GM21717 (cell line): ENCODE results near the gene CPVL.
"Not testable (repeated sequence)": the region's sequence is repeated elsewhere in the genome, so short reads cannot be mapped to it uniquely, and the experiment has no call there.

ENCODE experiments used
- ATAC-seq: cut with Tn5 transposase; IDR thresholded peaks from one replicate; pipeline ENCODE4 v1.9.1; 2021; ENCODE audit warnings: mild to moderate bottlenecking, moderate library complexity; ENCODE audit not compliant: unreplicated experiment

The CPVL gene

DNA sequence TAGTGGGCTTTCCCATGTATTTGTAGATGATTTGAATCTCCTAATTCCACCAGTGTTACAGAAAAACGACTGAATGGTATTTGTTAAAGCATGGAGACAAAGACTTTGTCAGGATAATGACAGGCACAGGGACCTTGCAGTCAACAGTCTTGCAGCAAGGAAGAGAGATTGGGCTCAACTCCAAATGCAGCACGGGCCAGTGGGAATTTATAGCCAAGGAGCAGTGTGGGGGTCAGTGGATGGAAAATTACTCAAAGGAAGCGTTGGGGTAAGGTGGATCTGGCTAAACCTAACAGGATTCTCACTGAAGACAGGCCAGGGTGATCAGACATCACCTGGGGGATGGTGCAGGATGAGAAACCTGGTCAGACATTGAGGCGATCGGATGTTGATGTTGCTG lies 24.3 kb downstream of the CPVL start:
- ATAC-seq: no peak

- ATAC-seq: no peak
Measured at GRCh38 chr7:29120955-29121354, 25.4 kb downstream of the CPVL start.

- ATAC-seq: no peak
Measured at GRCh38 chr7:29119538-29119937, 26.8 kb downstream of the CPVL start.

DNA sequence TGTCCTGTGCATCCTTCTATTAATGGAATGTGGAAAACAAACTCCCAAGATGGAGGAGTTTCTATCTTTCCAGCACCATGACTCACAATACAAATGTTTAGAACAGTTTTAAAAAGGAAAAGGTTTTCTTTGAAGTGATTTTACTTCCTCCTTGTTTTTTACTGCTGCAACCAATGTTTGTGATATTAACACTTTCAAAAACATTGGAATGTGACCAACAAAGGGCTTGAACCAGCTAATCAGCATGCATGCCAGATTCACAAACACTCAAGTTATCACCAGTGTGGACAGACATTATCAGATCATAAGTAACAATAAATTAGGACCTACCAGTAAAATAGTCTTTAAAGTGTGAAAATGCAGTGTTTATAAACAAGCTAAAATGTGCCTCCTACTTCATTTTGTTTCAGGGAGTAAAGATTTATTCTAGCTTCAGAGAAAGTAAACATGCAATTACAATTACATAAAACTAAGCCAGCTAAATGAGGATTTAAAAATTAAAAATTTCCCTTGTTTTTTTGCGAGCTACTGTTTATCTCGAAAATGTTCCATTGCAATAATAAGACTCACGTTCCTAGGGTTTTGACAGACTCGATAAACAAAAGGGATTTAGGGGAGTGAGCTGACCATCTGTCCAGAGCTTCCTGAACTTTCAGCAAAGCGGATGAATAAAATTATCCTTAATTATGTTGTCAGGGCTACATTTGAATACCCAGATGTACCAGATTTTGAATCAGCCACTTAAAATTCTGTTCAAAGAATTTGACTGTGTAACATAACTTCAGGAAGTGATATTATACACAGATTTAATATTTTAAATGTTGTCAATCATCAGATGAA lies 29.8 kb downstream of the CPVL start:
- no peak for ATAC-seq

- ATAC-seq: no peak
Measured at GRCh38 chr7:29115753-29116152, 30.6 kb downstream of the CPVL start.

DNA sequence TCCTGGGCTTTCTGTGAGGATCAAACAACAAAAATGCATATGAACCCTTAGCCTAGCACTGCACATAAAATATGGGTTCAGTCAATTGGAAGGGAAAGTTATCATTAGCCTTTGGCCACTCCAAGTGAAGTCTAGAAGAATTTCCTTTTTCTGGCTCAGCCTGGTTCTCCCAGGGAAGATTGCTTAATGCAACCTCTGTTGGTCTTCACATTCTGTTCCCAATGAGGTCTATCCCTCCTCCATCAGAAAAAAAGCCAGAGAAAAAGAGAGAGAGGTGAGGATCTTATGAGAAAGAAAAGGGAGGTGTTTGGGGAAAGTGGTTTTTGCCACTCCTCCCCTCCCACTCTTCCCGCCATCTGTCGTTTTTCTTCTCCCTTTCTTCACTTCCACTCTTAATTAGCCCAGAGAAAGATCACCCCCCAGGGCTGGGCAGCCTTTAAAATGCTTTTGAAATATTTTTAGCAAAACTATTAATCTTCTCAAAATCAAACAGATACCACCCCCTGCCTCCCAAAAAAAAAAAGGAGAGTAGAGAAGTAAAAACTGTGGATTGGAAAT lies 31.1 kb downstream of the CPVL start:
- no peak for ATAC-seq

DNA sequence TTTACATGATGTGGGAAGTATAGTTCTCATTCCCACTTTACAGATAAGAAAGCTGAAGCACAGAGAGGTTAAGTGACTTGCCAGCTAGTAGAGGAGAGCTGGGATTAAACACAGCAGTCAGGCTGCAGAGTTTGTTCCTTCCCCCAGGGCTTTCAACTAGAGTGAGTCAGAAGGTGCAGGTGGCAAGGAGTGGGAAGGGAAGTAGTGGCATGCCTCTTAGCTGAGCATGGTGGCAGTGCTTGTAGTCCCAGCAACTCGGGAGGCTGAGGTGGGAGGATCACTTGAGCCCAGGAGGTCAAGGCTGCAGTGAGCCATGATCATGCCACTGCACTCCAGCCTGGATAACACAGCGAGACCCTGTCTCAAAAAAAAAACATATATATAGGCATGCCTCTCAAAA lies 32.1 kb downstream of the CPVL start:
- ATAC-seq: not testable (repeated sequence)

DNA sequence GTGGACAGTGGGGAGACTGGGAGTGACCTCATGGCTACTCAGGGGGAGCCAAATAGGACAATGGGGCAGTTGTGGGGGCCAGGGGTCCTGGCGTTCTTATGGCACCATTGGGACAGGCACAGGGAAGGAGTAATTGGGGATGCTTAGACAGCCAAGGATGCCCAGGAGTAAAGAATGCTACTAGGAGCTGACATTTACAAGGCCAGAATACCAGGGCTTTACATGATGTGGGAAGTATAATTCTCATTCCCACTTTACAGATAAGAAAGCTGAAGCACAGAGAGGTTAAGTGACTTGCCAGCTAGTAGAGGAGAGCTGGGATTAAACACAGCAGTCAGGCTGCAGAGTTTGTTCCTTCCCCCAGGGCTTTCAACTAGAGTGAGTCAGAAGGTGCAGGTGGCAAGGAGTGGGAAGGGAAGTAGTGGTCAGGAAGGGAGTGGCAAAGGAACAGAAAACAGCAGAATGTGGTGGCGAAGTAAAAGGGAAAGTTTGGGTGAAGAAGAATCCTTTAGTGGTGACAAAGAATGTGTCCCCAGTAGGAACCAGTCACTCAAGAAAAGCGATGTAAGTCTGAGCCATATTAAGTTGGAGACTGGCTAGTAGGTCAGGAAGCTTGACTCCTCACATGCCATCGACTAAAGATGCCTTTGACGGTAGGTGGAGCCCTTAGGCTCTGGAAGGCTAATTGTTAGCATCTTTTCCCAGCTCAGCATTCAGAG lies 32.8 kb downstream of the CPVL start:
- no peak for ATAC-seq

- ATAC-seq: no peak
Measured at GRCh38 chr7:29112721-29113120, 33.6 kb downstream of the CPVL start.

GRCh38 chr7:29109899-29110298 lies 36.4 kb downstream of the CPVL start:
- no peak for ATAC-seq

- no peak for ATAC-seq
Measured at GRCh38 chr7:29109358-29109757, 37.0 kb downstream of the CPVL start.

DNA sequence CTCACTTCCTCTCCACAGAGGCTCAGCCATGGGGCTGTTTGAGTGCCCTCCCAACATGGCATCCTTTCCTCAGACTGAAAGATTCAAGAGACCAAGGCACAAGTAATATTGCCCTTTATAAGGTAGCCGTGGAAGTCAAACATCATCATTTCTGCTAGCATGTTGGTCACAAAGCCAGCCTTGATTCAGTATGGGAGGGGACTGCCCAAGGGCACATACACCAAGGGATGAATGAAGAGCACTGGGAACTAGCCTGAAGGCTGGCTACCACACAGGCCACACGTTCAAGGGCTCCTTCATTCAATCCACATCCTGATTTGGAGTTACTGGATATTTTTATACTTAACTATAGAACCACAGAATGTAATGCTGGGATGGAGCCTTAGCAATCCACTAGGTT lies 39.3 kb downstream of the CPVL start:
- ATAC-seq: no peak

GRCh38 chr7:29106669-29106988 lies 39.7 kb downstream of the CPVL start:
- no peak for ATAC-seq

DNA sequence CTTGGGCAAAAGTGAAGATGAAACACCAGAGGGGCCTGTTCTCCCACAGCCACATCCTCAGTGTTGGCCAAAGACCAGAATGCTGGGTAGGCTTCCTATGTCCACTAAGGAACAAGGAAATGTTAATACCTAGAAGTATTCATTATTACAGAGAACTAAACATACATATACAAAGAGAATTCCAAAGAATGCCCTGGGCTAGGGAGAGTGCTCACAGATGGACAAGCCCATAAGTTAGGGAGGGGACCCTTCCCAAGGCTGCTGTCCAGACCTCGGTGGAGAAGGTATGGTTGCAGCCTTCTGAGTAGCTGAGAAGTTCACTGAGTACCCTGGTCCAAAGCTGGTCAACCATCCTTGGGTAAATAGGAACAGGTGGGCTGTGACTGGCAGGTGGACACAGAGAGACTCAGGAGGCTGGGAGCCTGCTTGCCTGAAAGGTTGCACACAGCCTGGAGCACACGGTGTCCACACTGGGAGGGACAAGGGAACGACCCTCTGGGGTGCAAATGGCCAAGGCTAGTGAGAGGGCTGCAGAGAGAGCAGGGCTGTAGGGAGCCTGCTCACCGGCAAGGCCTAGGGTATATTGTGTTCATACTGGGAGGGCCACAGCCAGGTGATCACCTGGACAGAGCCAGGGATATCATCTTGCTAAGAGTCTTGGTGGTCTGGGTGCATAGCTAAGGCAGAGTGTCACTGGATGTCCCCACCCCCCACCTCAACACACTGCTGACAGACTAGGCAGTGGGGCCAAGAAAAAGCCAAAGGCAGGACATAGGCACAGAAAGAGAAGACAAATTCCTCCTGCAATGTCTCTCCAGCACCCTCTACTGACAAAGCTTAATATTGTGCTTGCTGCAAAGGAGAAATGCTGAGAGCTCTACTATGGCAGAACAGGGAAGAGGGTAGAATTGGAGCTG lies 40.3 kb downstream of the CPVL start:
- ATAC-seq: no peak

DNA sequence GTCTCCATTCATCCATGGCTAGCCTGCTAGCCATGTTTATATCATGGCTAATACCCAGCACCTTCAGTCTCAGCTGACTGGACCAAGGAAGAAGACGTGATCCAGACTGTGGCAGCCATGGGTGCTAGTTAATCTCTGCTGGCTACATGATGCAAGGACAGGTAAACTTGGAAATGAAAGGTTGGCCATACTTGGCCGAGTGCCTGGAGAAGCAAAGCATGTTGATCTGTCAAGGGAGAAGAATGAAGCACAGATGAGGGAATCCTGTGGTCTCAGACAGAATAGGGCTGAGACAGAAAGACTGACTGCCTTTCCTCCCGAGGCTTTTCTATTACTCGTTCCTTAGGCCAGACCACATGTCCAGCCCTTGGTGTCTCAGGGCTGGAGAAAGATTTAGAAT lies 41.1 kb downstream of the CPVL start:
- no peak for ATAC-seq

GRCh38 chr7:29102558-29103151 lies 43.7 kb downstream of the CPVL start:
- ATAC-seq: no peak

DNA sequence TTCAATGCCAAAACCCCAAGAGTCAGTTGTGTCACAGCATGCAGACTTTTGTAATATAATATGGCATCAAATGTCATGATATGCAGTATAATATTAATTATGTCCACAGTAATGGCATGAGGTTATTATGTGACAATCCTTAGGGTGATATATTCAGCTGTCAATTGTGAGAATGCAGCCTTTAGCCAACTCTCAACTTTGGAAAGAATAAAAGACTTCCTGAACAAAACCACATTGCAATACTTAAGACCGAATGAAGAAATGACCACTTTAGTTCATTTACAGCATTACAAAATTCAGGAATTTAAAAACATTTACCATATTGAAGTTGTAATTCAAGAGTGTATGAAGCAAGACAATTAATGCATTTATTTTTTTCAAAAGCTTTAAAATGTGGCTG lies 45.4 kb downstream of the CPVL start:
- no peak for ATAC-seq

- no peak for ATAC-seq
Measured at GRCh38 chr7:29099896-29100847, 46.2 kb downstream of the CPVL start.

DNA sequence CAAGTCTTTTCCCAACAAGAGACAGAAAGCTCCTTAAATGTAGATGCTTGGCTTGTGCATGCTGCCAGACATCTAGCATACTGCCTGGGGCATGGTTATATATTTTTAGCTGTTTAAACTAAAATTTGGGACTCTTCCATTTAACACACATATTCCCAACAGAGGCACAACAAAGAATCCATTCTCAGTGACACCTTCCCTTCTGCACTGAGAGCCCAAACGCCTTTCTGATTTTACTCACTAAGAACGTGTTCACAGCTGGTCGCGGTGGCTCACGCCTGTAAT lies 49.9 kb downstream of the CPVL start:
- ATAC-seq: no peak
